Measurements from ENCODE around the gene TMEM186.

GRCh38 chr16:8808613-8809353, 11.3 kb upstream of the TMEM186 start:
- no peak for TF ChIP-seq POLR2A (IDR thresholded peaks at IDR 0.05; ENCODE audit: low read length)
- TF ChIP-seq GATA1 (IDR thresholded peaks at IDR 0.05; ENCODE audit: low read depth, low read length), result no peak

All from erythroblast (primary cell).